ENCODE data around the gene RBMX2. TPM values are rescaled to one million over a fixed set of nuclear protein-coding genes. Genes with fewer than 3 reads are reported as not detected.
"Not testable (repeated sequence)": the region's sequence is repeated elsewhere in the genome, so short reads cannot be mapped to it uniquely, and the experiment has no call there.

Gene RBMX2, protein sequence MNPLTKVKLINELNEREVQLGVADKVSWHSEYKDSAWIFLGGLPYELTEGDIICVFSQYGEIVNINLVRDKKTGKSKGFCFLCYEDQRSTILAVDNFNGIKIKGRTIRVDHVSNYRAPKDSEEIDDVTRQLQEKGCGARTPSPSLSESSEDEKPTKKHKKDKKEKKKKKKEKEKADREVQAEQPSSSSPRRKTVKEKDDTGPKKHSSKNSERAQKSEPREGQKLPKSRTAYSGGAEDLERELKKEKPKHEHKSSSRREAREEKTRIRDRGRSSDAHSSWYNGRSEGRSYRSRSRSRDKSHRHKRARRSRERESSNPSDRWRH
- total RNA-seq (10 to 100 TPM; 14.1 to 18.0 TPM), polyA plus RNA-seq (ENCODE audit: insufficient read depth, low read depth, low replicate concordance) (13.7 TPM)
- long read RNA-seq, donor 1, transcript RBMX2-201 (6 exons, 1,528 nt): major isoform, 9 of 33 reads
- long read RNA-seq, donor 1, partial matches to known transcripts: 17 of 33 reads
- long read RNA-seq, donor 1, other reads (novel, unspliced or antisense): 0 of 33 reads
- long read RNA-seq, donor 2, partial matches to known transcripts: 6 of 13 reads
- long read RNA-seq, donor 2, other reads (novel, unspliced or antisense): 0 of 13 reads

- peak within 1 kb of the TSS; percentile 56 to 63 for H3K27ac ChIP-seq
- peak; percentile 80 for DNase-seq
- peak within 1 kb of the TSS; percentile 62 to 71 for H3K4me3 ChIP-seq
- intact Hi-C loops (cut with DNase I; ENCODE audit: low total_unique reads): no loop called here
- no peaks in the 10 kb centered on the region for H3K36me3 ChIP-seq (ENCODE audit: low read depth, missing control alignments)
- 3 to 5% methylated on average over 8 to 10 of the region's 47 CpGs for WGBS, 2 donors
- TF ChIP-seq CTCF (IDR thresholded peaks at IDR 0.05) (no peak), POLR2A (IDR thresholded peaks at IDR 0.05) (no peak)
- no peaks in the 10 kb centered on the region for H3K4me1 ChIP-seq
- no peaks in the 10 kb centered on the region for H3K9me3 ChIP-seq
- no peaks in the 10 kb centered on the region for H3K27me3 ChIP-seq
These were observed at the start of gene RBMX2 for GRCh38 chrX:130401415-130402207. Gene RBMX2, plus strand, starts transcription at chrX:130401987. Its CDS starts 46 bp downstream, at chrX:130402033.

GRCh38 chrX:130352050-130352449 is 49.7 kb upstream of the RBMX2 start:
- H3K4me3 ChIP-seq; H3K27me3 ChIP-seq; H3K36me3 ChIP-seq (ENCODE audit: low read depth, missing control alignments); intact Hi-C loops (cut with DNase I; ENCODE audit: low total_unique reads); H3K4me1 ChIP-seq; DNase-seq; H3K9me3 ChIP-seq; H3K27ac ChIP-seq: not testable (repeated sequence)
- 92 to 93% methylated on average over 1 of the region's 1 CpG for WGBS, 2 donors

DNA sequence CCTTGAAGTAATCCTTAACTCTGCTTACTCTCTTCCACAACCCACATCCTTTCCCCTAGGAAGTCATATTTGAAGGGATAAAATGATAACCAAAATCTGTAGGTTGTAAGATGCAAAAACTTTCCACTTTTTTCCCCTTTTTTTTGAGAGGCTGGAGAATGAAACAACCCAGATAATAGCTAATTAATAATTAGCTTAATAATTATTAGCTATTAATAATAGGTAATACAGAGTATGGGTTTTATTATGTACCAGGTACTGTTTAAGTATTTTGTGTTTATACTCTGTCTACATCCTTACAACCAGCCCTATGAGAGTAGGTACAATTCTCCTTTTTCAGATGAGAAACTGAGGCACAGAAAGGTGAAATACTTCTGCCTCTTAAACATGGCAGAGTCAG is 25.7 kb upstream of the RBMX2 start:
- Histone ChIP-seq H3K27ac (no peak overlapping the region), H3K9me3 (no peaks in the 10 kb centered on the region), H3K4me1 (no peaks in the 10 kb centered on the region), H3K36me3 (ENCODE audit: low read depth, missing control alignments) (no peaks in the 10 kb centered on the region), H3K27me3 (no peaks in the 10 kb centered on the region), H3K4me3 (no peak overlapping the region)
- DNase-seq: no peak
- TF ChIP-seq CTCF (IDR thresholded peaks at IDR 0.05): no peak
- intact Hi-C loops (cut with DNase I; ENCODE audit: low total_unique reads): no loop called here

DNA sequence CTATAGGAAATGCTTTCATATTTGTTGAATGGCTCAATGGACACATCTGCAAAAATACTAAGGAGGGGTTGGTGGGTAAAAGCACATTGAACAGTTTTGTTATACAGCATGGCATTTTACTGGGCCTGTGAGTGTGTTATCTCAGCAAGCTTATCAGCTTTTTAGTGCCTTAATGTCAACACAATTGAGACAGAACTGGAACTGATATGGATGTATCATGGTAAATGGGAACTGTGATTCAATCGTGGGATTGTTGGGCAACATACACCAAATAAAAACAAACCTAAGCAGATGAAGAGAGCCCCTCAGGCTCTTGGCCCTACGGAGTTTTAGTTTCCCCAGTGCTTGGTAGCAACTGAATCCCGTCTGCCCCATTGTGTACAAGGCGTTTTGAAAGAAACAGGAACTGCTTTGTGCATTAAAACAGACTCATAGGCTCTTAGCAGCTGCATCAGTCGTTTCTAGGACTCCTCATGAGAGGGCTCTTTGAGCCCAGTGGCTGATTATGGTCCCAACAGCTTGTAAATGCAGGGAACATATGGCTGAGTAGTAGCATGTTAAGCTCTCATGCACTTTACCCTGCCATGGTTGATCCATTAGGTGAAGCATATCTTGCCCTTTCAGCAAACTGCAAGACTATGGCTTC is 23.6 kb upstream of the RBMX2 start:
- no peaks in the 10 kb centered on the region for H3K4me1 ChIP-seq
- H3K36me3 ChIP-seq (ENCODE audit: low read depth, missing control alignments): no peaks in the 10 kb centered on the region
- intact Hi-C loops (cut with DNase I; ENCODE audit: low total_unique reads): no loop called here
- no peak for TF ChIP-seq POLR2A (IDR thresholded peaks at IDR 0.05)
- TF ChIP-seq CTCF (IDR thresholded peaks at IDR 0.05): no peak
- H3K27me3 ChIP-seq: no peaks in the 10 kb centered on the region
- DNase-seq: no peak
- H3K27ac ChIP-seq: no peak overlapping the region
- H3K9me3 ChIP-seq: no peaks in the 10 kb centered on the region
- H3K4me3 ChIP-seq: no peak overlapping the region
- WGBS, 2 donors: 50 to 63% methylated on average over 2 to 5 of the region's 5 CpGs

DNA sequence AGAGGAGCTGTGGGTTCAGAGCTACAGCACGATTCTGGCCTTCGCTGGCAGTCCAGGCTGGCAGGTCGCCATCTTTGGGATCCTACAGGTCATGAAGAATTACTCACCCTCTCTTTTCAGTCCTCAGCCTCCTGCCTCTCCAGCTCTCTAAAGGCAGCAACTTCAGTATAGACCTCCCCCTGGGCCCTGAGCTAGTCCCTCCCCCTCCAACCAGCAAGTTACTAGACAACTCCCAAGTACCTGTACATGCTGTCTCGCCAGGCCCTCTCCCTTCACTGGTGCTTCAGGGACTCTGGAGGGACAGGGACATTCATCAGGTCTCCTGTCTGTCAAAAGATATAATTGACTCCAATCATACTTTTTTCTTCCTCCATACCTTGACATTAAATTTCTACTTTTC is 16.3 kb upstream of the RBMX2 start, which contains the start of gene GPR119:
TSS of gene GPR119 (minus strand) at position 155 of the 400 bp plus-strand sequence. CDS start 227 bp downstream, outside the sequence.
- Histone ChIP-seq H3K9me3 (no peaks in the 10 kb centered on the region), H3K27me3 (no peaks in the 10 kb centered on the region), H3K27ac (no peak within 1 kb of the TSS), H3K4me1 (no peaks in the 10 kb centered on the region), H3K36me3 (ENCODE audit: low read depth, missing control alignments) (no peaks in the 10 kb centered on the region), H3K4me3 (no peak within 1 kb of the TSS)
- WGBS, 2 donors: 56 to 89% methylated on average over 1 to 4 of the region's 4 CpGs
- intact Hi-C loops (cut with DNase I; ENCODE audit: low total_unique reads): no loop called here
- TF ChIP-seq CTCF (IDR thresholded peaks at IDR 0.05) (no peak), POLR2A (IDR thresholded peaks at IDR 0.05) (no peak)
- DNase-seq: no peak

All from testis (tissue), 5 donors.